Measurements from ENCODE around the gene NUP210.

NUP210 gene

DNA sequence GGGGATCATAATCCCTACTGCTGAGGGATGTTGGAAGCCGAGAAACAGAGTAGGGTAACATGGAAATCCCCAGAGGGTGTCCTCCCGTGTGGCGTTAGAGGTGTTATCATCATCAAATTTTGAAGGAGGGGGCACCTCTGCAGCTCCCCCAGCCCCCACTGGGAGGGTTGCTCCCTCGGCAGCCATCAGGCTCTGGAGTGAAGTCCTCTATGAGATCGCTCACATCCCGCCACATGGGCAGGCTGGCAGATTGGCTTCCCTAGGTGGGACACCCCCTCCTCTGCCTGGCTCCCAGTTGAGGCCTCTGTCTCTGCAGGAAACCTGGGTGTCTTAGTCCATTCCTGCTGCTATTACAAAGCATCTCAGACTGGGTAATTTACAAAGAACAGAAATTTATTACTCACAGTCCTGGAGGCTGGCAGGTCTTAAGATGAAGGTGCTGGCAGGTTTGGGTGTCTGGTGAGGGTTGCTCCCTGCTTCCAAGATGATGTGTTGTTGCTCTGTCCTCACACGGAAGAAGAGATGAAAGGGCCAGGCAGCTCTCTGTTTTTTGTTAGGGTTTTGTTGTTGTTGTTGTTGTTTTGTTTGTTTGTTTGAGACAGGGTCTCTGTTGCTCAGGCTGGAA is 120.5 kb downstream of the NUP210 start:
- no peak for DNase-seq (ENCODE audit: extremely low read depth in 1 of 2, low read depth in 1 of 2)

DNA sequence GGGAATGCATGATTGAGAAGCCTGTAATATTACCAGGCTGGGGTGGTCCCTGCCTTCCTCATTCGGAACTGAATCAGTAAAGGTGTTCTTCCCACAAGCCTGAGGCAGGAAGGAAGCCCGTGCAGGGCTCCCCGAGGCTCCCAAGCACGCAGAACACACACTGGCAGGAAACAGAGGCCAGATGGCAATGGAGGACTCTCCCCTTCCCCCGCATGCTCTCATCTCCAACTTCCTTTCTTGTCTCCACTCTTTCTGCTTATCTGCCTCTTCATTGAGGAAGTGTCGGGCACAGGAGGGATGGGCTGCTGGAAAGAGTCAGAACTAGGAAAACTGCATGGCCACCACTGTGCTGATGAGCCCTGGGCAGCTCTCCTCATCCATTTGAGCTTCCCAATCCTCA is 123.5 kb downstream of the NUP210 start:
- DNase-seq (ENCODE audit: extremely low read depth in 1 of 2, low read depth in 1 of 2), result no peak

- DNase-seq (ENCODE audit: extremely low read depth in 1 of 2, low read depth in 1 of 2), result no peak
Observed at GRCh38 chr3:13294442-13295351, 125.4 kb downstream of the NUP210 start.

- DNase-seq (ENCODE audit: extremely low read depth in 1 of 2, low read depth in 1 of 2), result no peak
Observed at GRCh38 chr3:13292375-13292774, 127.7 kb downstream of the NUP210 start.

DNA sequence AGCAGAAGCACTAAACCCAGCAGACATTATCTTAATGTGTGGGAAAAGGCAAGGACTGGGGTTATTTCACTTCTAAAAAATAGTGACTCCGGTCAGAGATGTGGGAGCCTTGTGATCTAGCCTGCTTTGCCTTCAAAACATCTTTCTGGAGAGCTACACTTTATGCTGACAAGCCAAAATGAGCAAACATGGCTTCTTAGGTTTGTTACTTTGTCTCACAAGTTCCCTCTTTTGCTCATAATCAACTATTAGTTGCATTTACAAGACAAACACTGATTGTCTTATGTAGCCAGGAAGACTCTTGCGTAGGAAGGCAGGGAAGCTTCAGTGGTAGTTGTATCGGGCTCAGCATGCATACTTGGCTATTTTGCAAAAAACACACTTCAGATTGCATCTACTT is 129.2 kb downstream of the NUP210 start:
- DNase-seq (ENCODE audit: extremely low read depth in 1 of 2, low read depth in 1 of 2), result no peak

DNA sequence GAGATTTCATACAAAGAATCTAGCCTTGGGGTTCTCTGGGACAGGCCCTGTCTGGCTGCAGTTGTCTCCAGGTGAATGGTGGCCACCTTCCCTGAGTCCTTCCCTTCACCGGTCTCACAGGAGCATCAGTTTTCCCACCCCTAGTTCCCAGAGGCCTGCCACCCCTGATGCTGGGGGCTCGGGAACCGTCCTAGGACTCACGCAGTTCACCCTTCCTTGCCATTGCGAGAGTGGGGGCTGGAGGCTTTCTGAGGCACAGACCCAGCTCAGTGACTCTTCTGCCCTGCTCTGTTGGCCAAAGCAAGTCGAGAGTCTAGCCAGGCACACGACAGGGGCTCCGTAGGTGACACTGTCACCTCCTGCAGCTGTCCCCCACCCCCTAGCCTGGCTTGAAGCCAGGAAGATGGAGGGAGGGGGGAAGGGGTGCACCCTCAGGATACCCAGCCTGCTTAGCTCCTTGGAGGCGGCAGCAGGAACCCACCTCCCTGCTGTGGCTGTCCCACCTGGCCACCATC is 130.3 kb downstream of the NUP210 start:
- DNase-seq (ENCODE audit: extremely low read depth in 1 of 2, low read depth in 1 of 2), result no peak

- no peak for DNase-seq (ENCODE audit: extremely low read depth in 1 of 2, low read depth in 1 of 2)
Observed at GRCh38 chr3:13288732-13289718, 131.1 kb downstream of the NUP210 start.

- DNase-seq (ENCODE audit: extremely low read depth in 1 of 2, low read depth in 1 of 2), result no peak
Observed at GRCh38 chr3:13287833-13288232, 132.3 kb downstream of the NUP210 start.

GRCh38 chr3:13286873-13287272 is 133.2 kb downstream of the NUP210 start:
- DNase-seq (ENCODE audit: extremely low read depth in 1 of 2, low read depth in 1 of 2), result no peak

- no peak for DNase-seq (ENCODE audit: extremely low read depth in 1 of 2, low read depth in 1 of 2)
Observed at GRCh38 chr3:13285007-13285567, 135.0 kb downstream of the NUP210 start.

- DNase-seq (ENCODE audit: extremely low read depth in 1 of 2, low read depth in 1 of 2), result no peak
Observed at GRCh38 chr3:13283877-13284264, 136.3 kb downstream of the NUP210 start.

- DNase-seq (ENCODE audit: extremely low read depth in 1 of 2, low read depth in 1 of 2), result no peak
Observed at GRCh38 chr3:13282986-13283876, 136.9 kb downstream of the NUP210 start.

DNA sequence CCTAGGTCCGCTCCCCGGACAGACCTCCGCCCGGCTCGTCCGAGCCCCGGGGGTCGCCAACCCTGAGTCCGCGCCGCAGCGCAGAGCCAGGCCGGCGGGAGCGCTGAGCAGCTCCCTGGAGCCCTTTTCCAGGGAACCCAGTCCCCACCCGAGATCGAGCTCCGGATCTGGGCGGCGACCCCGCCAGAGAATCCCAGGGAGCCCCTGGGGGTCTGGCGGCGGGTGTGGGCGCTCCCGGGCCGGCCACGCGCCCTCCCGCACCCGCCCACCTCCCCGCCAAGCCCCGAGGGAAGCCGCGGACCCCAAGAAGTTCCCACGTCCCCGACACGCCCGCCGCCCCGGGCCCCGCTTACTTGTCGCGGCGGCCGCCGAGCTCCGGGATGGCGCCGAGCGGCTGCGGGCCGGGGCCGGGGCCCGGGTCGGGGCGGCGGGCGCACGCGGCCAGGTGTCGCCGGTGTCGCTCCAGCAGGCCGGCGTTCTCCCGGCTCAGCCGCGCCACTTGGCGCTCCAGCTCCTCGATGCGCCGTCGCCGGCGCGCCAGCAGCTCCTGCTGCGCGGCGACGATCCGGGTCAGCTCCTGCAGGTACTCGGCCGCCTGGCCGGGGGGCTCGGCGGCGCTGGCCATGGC is 137.7 kb downstream of the NUP210 start:
- no peak for DNase-seq (ENCODE audit: extremely low read depth in 1 of 2, low read depth in 1 of 2)

DNA sequence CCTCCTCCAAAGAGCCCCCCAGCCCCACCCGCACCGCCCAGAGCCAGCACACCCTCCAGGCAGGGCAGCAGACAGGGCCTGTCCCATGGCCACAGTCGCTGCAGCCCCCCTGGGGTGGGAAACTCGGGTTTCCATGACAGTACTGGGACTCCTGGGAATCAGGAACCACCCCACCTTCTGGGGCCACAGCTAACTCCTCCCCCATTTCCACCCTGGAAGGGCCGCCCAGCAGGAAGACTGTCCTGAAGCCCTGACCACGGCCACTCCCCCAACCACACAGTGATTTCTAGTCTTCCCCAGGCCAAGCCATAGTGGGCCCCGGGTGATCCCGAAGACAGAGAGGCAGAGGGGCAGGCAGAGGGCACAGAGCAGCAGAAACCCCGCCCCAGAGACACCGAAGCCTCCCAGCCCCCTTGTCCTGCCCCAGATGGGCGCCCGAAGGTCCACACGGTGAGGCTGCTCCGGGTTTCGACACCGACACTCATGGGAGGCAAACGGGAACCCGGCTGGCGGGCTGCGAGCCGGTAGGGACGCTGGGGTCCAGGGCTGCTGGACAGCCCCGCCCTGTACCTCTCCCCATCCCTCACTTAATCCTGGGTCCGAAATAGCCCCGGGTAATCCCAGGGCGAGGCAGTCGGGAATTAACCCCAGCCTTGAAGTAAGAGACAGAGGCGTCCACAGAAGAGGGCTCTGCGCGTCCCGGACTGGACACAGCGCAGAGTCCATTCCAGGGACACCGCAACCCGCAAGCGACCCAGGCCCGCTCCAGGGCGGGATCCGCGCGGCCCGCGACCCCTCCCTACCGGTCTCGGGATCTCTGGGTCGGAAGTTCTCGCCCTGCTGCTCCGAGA is 138.4 kb downstream of the NUP210 start:
- no peak for DNase-seq (ENCODE audit: extremely low read depth in 1 of 2, low read depth in 1 of 2)

GRCh38 chr3:13280811-13281506 is 139.2 kb downstream of the NUP210 start:
- no peak for DNase-seq (ENCODE audit: extremely low read depth in 1 of 2, low read depth in 1 of 2)

DNA sequence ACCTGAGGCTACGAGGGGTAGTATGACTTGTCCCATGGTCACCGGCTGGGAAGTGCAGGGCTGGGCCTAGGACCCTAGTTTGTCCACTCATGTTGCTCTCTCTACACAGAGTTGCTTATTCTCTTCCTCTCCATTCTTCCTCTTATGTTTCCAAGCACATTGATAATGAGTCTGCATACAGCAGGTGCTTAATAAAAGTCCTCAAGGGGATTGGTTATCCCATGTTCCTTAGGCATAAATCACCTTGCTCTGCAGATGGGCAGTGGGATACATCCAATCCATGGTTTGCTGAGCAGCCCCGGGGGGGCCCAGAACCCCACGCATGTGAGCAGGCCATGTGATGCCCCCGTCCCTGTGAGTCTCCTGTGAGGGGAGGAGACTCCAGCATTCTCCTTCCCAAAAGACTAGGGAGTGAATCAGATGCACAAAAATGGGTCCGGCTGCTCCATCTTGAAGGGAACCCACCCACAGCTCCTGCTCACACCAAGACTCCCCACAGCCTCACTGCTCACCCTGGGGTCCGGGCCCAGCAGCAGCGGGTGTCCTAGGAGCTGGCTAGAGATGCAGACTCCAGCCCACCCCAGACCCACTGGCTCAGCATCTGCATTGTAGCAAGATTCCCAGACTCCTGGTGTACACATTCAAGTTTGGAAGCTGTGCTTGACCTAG is 139.9 kb downstream of the NUP210 start:
- DNase-seq (ENCODE audit: extremely low read depth in 1 of 2, low read depth in 1 of 2), result no peak

- DNase-seq (ENCODE audit: extremely low read depth in 1 of 2, low read depth in 1 of 2), result no peak
Observed at GRCh38 chr3:13279532-13279910, 140.6 kb downstream of the NUP210 start.

Measured in activated CD8-positive, alpha-beta memory T cell treated with anti-CD3 and anti-CD28 coated beads for 1 hour (primary cell).